HepG2 (cell line): Measurements from ENCODE around the gene IFT43. TPM values are rescaled to one million over a fixed set of nuclear protein-coding genes. Genes with fewer than 3 reads are reported as not detected.

Experiments used
- ATAC-seq: fragments of 200-7000 bp; cut with Tn5 transposase; 3 replicates; pipeline ENCODE4 v1.9.1; 2020; ENCODE audit warnings: mild to moderate bottlenecking, moderate library complexity
- BruUV-seq: library from RNA; stranded (reverse); fragments of 400-500 nt; replicated peaks from 2 replicates; lab custom pipeline; 2021; lab: Mats Ljungman, UMichigan
- CTCF ChIA-PET: fragments of 300-600 bp; formaldehyde crosslinking; extraction: SDS; loops from one replicate; lab custom pipeline; 2021; ENCODE audit warnings: low total read pairs, inconsistent platforms, low intra/inter-chr PET ratio; lab: Yijun Ruan, JAX
- POLR2A ChIA-PET: fragments of 350-600 bp; sonication (Branson Sonifier 250); formaldehyde crosslinking; loops from one replicate; lab custom pipeline; 2020; ENCODE audit warnings: antibody characterized with exemption, inconsistent platforms; lab: Yijun Ruan, JAX
- DNase-seq: peaks from one replicate; pipeline ENCODE4 v3.0.0-alpha.2; 2015; ENCODE audit warnings: low spot score
- FAIRE-seq: peaks from 3 replicates; lab custom pipeline; 2011; peaks lifted over from hg19 to GRCh38; lab: Jason Lieb, UNC
- H2AFZ ChIP-seq: one replicate; pipeline ENCODE4 v1.6.1; 2011; ENCODE audit warnings: low read length, inconsistent platforms
- H3K27ac ChIP-seq: fragments of 300-600 bp; 3 replicates; pipeline ENCODE4 v1.8.0; 2011; ENCODE audit warnings: mixed run types, mild to moderate bottlenecking, mixed read lengths, low read length, inconsistent platforms; ENCODE audit not compliant: insufficient read depth; ENCODE audit errors: extremely low read length
- H3K27me3 ChIP-seq, 2 experiments: fragments of 200-600 bp in 1 of 2; 2 replicates in 1 of 2; 3 replicates in 1 of 2; pipeline versions ENCODE4 v1.6.0 to v1.8.0; 2011; ENCODE audit warnings: low read length in 2 of 2, mild to moderate bottlenecking in 2 of 2, moderate library complexity in 2 of 2, inconsistent platforms in 1 of 2; ENCODE audit not compliant: insufficient read depth in 2 of 2, control insufficient read depth in 1 of 2
- H3K36me3 ChIP-seq, 2 experiments: fragments of 200-600 bp in 1 of 2; replicated peaks in 1 of 2; 2 replicates in 1 of 2; 3 replicates in 1 of 2; pipeline versions ENCODE4 v1.5.1 to v1.8.0; 2011; ENCODE audit warnings: low read length in 2 of 2, inconsistent platforms in 1 of 2; ENCODE audit not compliant: insufficient read depth in 2 of 2, control insufficient read depth in 1 of 2
- H3K4me1 ChIP-seq: 2 replicates; pipeline ENCODE4 v1.5.1; 2012; ENCODE audit warnings: low read length, inconsistent platforms; ENCODE audit not compliant: insufficient read depth
- H3K4me2 ChIP-seq: 2 replicates; pipeline ENCODE4 v1.6.0; 2011; ENCODE audit warnings: low read depth, low read length, inconsistent platforms
- H3K4me3 ChIP-seq, 3 experiments: fragments of 200-600 bp in 1 of 3; sonication (generic), shearing (Covaris generic) in 1 of 3; replicated peaks in 1 of 3; 2 replicates each; pipeline ENCODE4 v1.5.1; 2011 to 2016; ENCODE audit warnings: low read length in 3 of 3, inconsistent platforms in 2 of 3, low read depth in 2 of 3, mild to moderate bottlenecking in 2 of 3, control low read depth in 1 of 3, mixed read lengths in 1 of 3; ENCODE audit not compliant: insufficient read depth in 1 of 3
- H3K79me2 ChIP-seq: one replicate; pipeline ENCODE4 v1.6.1; 2011; ENCODE audit warnings: low read length, inconsistent platforms; ENCODE audit not compliant: insufficient read depth
- H3K9ac ChIP-seq: 2 replicates; pipeline ENCODE4 v1.6.0; 2011; ENCODE audit warnings: mild to moderate bottlenecking, low read depth, low read length, inconsistent platforms; ENCODE audit not compliant: insufficient read depth
- H3K9me3 ChIP-seq: 2 replicates; pipeline ENCODE4 v1.5.1; 2012; ENCODE audit warnings: mild to moderate bottlenecking, low read length
- H4K20me1 ChIP-seq: 2 replicates; pipeline ENCODE4 v1.6.0; 2011; ENCODE audit warnings: inconsistent platforms, mild to moderate bottlenecking, low read length, moderate library complexity; ENCODE audit not compliant: insufficient read depth
- ATAD3A ChIP-seq: sonication (generic); formaldehyde crosslinking; IDR thresholded peaks from 2 replicates; pipeline ENCODE4 v1.4.0; 2020; ENCODE audit warnings: missing genetic modification reagents
- CEBPG ChIP-seq: IDR thresholded peaks from 2 replicates; pipeline ENCODE4 v1.6.1; 2016
- DNMT3B ChIP-seq: conservative IDR thresholded peaks from 2 replicates; pipeline ENCODE4 v1.6.1; 2016; ENCODE audit warnings: missing biosample characterization, control low read depth
- HNF4G ChIP-seq, 2 experiments: sonication (generic) in 1 of 2; formaldehyde crosslinking in 1 of 2; IDR thresholded peaks; 2 replicates each; pipeline versions ENCODE4 v1.4.0 to v1.6.1; 2011 to 2020; ENCODE audit warnings: borderline replicate concordance in 2 of 2, low read depth in 2 of 2, mild to moderate bottlenecking in 2 of 2, low read length in 1 of 2, missing genetic modification reagents in 1 of 2, moderate library complexity in 1 of 2
- HNRNPK ChIP-seq: fragments of 200-400 bp; formaldehyde crosslinking; IDR thresholded peaks from 2 replicates; pipeline ENCODE4 v1.6.1; 2018; ENCODE audit warnings: low read length, low read depth, moderate library complexity, mild to moderate bottlenecking; ENCODE audit not compliant: poor library complexity, severe bottlenecking
- JUN ChIP-seq: sonication (generic); formaldehyde crosslinking; IDR thresholded peaks from 2 replicates; pipeline ENCODE4 v1.4.0; 2020; ENCODE audit warnings: mild to moderate bottlenecking, missing genetic modification reagents
- MIER2 ChIP-seq: IDR thresholded peaks from 2 replicates; pipeline ENCODE4 v1.6.1; 2016; ENCODE audit warnings: missing biosample characterization, missing genetic modification reagents
- MIXL1 ChIP-seq: IDR thresholded peaks from 2 replicates; pipeline ENCODE4 v1.6.1; 2016
- SIX1 ChIP-seq: sonication (generic); formaldehyde crosslinking; IDR thresholded peaks from 2 replicates; pipeline ENCODE4 v1.4.0; 2020; ENCODE audit warnings: missing genetic modification reagents, borderline replicate concordance
- SP1 ChIP-seq, 2 experiments: fragments of 450-650 bp in 1 of 2; sonication (generic) in 1 of 2; formaldehyde crosslinking in 1 of 2; IDR thresholded peaks; 2 replicates each; pipeline versions ENCODE4 v1.4.0 to v1.6.1; 2016 to 2020; ENCODE audit warnings: missing genetic modification reagents in 1 of 2
- THYN1 ChIP-seq: sonication (generic); formaldehyde crosslinking; IDR thresholded peaks from 2 replicates; pipeline ENCODE4 v1.8.1; 2023; ENCODE audit warnings: low read depth, mild to moderate bottlenecking, moderate library complexity, missing genetic modification reagents, borderline replicate concordance
- ZNF124 ChIP-seq: sonication (generic); formaldehyde crosslinking; IDR thresholded peaks from 2 replicates; pipeline ENCODE4 v1.4.0; 2020; ENCODE audit warnings: missing genetic modification reagents
- ZNF143 ChIP-seq: sonication (generic); formaldehyde crosslinking; IDR thresholded peaks from 2 replicates; pipeline ENCODE4 v1.4.0; 2020; ENCODE audit warnings: missing genetic modification reagents
- ZNF34 ChIP-seq: sonication (generic); formaldehyde crosslinking; IDR thresholded peaks from 2 replicates; pipeline ENCODE4 v1.4.0; 2020; ENCODE audit warnings: mild to moderate bottlenecking, missing genetic modification reagents, borderline replicate concordance
- ZNF549 ChIP-seq: sonication (generic); formaldehyde crosslinking; IDR thresholded peaks from 2 replicates; pipeline ENCODE4 v1.5.0; 2020; ENCODE audit warnings: missing genetic modification reagents
- ZNF737 ChIP-seq: sonication (generic); formaldehyde crosslinking; IDR thresholded peaks from 2 replicates; pipeline ENCODE4 v1.5.0; 2020; ENCODE audit warnings: missing genetic modification reagents, mild to moderate bottlenecking, borderline replicate concordance
- ZNF879 ChIP-seq: sonication (generic); formaldehyde crosslinking; IDR thresholded peaks from 2 replicates; pipeline ENCODE4 v1.8.1; 2023; ENCODE audit warnings: missing genetic modification reagents
- WGBS: methylation state at CpG from one replicate; pipeline ENCODE4 v1.1.6; 2017; ENCODE audit warnings: low lambda C conversion rate; 5-methylcytosine and 5-hydroxymethylcytosine counted together
- in situ Hi-C: cut with HindIII; loops from 2 replicates; pipeline ENCODE4 v1.10.0; 2017; ENCODE audit warnings: low pct_unique_long_range_greater_than_20kb; ENCODE audit not compliant: extremely low pct_ligation_motif_present
- intact Hi-C: fragments of 100-400 bp; cut with micrococcal nuclease; formaldehyde crosslinking; loops from one replicate; pipeline ENCODE4 v1.10.0; 2022; ENCODE audit not compliant: unreplicated experiment
- polyA plus RNA-seq, 8 experiments: library from polyadenylated mRNA; depleted of rRNA in 3 of 8; stranded (reverse) in 7 of 8; unstranded in 1 of 8; fragments of >200 nt; fragmentation: Illumina TruSeq in 4 of 8; extraction: Trizol in 4 of 8; gene quantifications; 2 replicates each; pipeline versions ENCODE4 v1.2.1 to v1.2.3, GENCODE V29; 2011 to 2016; ENCODE audit warnings: low read depth in 4 of 8, missing spikeins in 1 of 8, mixed read lengths in 1 of 8; ENCODE audit not compliant: insufficient read depth in 1 of 8
- total RNA-seq, 5 experiments: library from RNA; depleted of rRNA; stranded (reverse); fragments of >200 nt; fragmentation: Illumina TruSeq; extraction: Trizol; gene quantifications; 2 replicates each; pipeline ENCODE4 v1.2.3, GENCODE V29; 2016; ENCODE audit warnings: low read depth in 1 of 5
- TF ChIP-seq, protein P1 (sequence below): sonication (generic); formaldehyde crosslinking; IDR thresholded peaks from 2 replicates; pipeline ENCODE4 v1.5.0; 2020; ENCODE audit warnings: missing genetic modification reagents
- TF ChIP-seq, protein P2 (sequence below): sonication (generic); formaldehyde crosslinking; IDR thresholded peaks from 2 replicates; pipeline ENCODE4 v1.4.0; 2020; ENCODE audit warnings: missing genetic modification reagents
- TF ChIP-seq, protein P3 (sequence below): sonication (generic); formaldehyde crosslinking; IDR thresholded peaks from 2 replicates; pipeline ENCODE4 v1.4.0; 2020; ENCODE audit warnings: missing genetic modification reagents, borderline replicate concordance

The IFT43 gene
- total and polyA plus RNA-seq, 2 of the 13 experiments (the other 11 are each of a cell fraction or from before 2014, with no cell fraction given): 0.15 to 0.55 TPM

DNA sequence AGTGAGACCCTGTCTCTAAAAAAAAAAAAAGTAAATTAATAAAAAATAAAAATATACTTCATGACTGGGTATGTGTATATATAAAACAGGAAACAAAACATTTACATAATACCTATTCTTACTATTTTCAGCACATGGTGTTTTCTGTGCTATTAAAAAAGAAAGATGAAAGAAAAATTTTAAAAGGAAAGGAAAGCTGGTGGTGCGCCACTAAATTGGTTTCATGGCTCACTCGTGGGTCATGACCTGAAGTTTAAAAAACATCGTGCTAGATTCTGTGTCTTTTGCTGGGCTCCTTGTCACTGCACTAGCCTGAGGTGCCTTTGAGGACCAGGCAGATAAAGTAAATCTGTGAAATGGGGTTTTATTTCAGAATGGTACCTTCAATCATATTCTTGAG lies 69.8 kb downstream of the IFT43 start:
- no peak for FAIRE-seq
- 30% methylated on average over 3 of the region's 3 CpGs for WGBS
- no peak overlapping the region for H3K4me2 ChIP-seq
- TF ChIP-seq ZNF34 (CRISPR knock-in tag) (no peak), ZNF737 (no peak), ZNF124 (CRISPR knock-in tag) (no peak), ZNF143 (CRISPR knock-in tag) (no peak), JUN (CRISPR knock-in tag) (no peak), HNRNPK (no peak), ATAD3A (no peak), CEBPG (CRISPR knock-in tag) (no peak), MIXL1 (no peak), SIX1 (CRISPR knock-in tag) (no peak), THYN1 (CRISPR knock-in tag) (no peak), DNMT3B (no peak), HNF4G (IDR thresholded peaks at IDR 0.05; ENCODE audit: borderline replicate concordance, low read depth, low read length) (no peak), HNF4G (CRISPR knock-in tag; IDR thresholded peaks at IDR 0.05; ENCODE audit: borderline replicate concordance, low read depth) (no peak), ZNF879 (CRISPR knock-in tag) (no peak), MIER2 (CRISPR knock-in tag) (no peak), SP1 (IDR thresholded peaks at IDR 0.05) (no peak), SP1 (CRISPR knock-in tag; IDR thresholded peaks at IDR 0.05) (no peak), ZNF549 (CRISPR knock-in tag) (no peak)
- TF ChIP-seq, protein P1, sequence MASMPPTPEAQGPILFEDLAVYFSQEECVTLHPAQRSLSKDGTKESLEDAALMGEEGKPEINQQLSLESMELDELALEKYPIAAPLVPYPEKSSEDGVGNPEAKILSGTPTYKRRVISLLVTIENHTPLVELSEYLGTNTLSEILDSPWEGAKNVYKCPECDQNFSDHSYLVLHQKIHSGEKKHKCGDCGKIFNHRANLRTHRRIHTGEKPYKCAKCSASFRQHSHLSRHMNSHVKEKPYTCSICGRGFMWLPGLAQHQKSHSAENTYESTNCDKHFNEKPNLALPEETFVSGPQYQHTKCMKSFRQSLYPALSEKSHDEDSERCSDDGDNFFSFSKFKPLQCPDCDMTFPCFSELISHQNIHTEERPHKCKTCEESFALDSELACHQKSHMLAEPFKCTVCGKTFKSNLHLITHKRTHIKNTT (CRISPR knock-in tag): no peak
- TF ChIP-seq, protein P2, sequence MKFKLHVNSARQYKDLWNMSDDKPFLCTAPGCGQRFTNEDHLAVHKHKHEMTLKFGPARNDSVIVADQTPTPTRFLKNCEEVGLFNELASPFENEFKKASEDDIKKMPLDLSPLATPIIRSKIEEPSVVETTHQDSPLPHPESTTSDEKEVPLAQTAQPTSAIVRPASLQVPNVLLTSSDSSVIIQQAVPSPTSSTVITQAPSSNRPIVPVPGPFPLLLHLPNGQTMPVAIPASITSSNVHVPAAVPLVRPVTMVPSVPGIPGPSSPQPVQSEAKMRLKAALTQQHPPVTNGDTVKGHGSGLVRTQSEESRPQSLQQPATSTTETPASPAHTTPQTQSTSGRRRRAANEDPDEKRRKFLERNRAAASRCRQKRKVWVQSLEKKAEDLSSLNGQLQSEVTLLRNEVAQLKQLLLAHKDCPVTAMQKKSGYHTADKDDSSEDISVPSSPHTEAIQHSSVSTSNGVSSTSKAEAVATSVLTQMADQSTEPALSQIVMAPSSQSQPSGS (CRISPR knock-in tag): no peak
- TF ChIP-seq, protein P3, sequence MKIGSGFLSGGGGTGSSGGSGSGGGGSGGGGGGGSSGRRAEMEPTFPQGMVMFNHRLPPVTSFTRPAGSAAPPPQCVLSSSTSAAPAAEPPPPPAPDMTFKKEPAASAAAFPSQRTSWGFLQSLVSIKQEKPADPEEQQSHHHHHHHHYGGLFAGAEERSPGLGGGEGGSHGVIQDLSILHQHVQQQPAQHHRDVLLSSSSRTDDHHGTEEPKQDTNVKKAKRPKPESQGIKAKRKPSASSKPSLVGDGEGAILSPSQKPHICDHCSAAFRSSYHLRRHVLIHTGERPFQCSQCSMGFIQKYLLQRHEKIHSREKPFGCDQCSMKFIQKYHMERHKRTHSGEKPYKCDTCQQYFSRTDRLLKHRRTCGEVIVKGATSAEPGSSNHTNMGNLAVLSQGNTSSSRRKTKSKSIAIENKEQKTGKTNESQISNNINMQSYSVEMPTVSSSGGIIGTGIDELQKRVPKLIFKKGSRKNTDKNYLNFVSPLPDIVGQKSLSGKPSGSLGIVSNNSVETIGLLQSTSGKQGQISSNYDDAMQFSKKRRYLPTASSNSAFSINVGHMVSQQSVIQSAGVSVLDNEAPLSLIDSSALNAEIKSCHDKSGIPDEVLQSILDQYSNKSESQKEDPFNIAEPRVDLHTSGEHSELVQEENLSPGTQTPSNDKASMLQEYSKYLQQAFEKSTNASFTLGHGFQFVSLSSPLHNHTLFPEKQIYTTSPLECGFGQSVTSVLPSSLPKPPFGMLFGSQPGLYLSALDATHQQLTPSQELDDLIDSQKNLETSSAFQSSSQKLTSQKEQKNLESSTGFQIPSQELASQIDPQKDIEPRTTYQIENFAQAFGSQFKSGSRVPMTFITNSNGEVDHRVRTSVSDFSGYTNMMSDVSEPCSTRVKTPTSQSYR (CRISPR knock-in tag): no peak
- TF ChIP-seq, all 625 proteins: peak for 0
- Histone ChIP-seq H3K36me3 (no peaks in the 10 kb centered on the region), H3K27me3 (peaks cover 0 to 8% of the 10 kb centered on the region in 2 experiments; a peak in 3 of 5 replicates), H4K20me1 (0 out of 2 replicates have a peak, but pooled peaks cover 2% of the 10 kb centered on the region), H3K9me3 (no peaks in the 10 kb centered on the region), H2AFZ (no peak overlapping the region), H3K4me3 (no peak overlapping the region), H3K4me1 (no peaks in the 10 kb centered on the region), H3K9ac (no peak overlapping the region), H3K27ac (no peak overlapping the region), H3K79me2 (no peaks in the 10 kb centered on the region)
- no TSS peak for BruUV-seq
- DNase-seq: no peak
- intact Hi-C loops (no loop called here), in situ Hi-C loops (loop anchor here (10.0 kb wide), 1 partner anchor 329 kb away; no protein-coding TSS in a partner anchor)
- ATAC-seq: no peak
- CTCF ChIA-PET: no interaction called here
- POLR2A ChIA-PET: no interaction called here
